PFSK-1 (cell line): Measurements from ENCODE around the gene HOXA9.

Source experiments
- REST ChIP-seq, 2 experiments: IDR thresholded peaks; 2 replicates each; pipeline versions ENCODE4 v1.6.1 to v1.8.0; 2011 to 2012; ENCODE audit warnings: low read depth in 2 of 2, low read length in 2 of 2, control low read depth in 1 of 2, inconsistent platforms in 1 of 2, mild to moderate bottlenecking in 1 of 2, moderate library complexity in 1 of 2; ENCODE audit not compliant: insufficient read depth in 1 of 2
- SIN3A ChIP-seq: IDR thresholded peaks from 2 replicates; pipeline ENCODE4 v1.6.1; 2012; ENCODE audit warnings: mild to moderate bottlenecking, low read length, moderate library complexity, borderline replicate concordance; ENCODE audit not compliant: insufficient read depth
- TAF1 ChIP-seq: IDR thresholded peaks from 2 replicates; pipeline ENCODE4 v1.6.1; 2012; ENCODE audit warnings: low read length, control low read depth, borderline replicate concordance; ENCODE audit not compliant: insufficient read depth

- TF ChIP-seq TAF1 (no peak), REST (IDR thresholded peaks at IDR 0.05; ENCODE audit: insufficient read depth in 1 of 2, low read depth in 2 of 2, low read length in 2 of 2) (no peak), SIN3A (no peak)
Observed at GRCh38 chr7:27154901-27155815, 10.2 kb downstream of the HOXA9 start.
